Fibroblast of villous mesenchyme (primary cell): ENCODE results near the gene MRGPRE. TPM values are rescaled to one million over a fixed set of nuclear protein-coding genes. Genes with fewer than 3 reads are reported as not detected.

ENCODE experiments used
- DNase-seq: peaks from one replicate; pipeline ENCODE4 v3.0.0-alpha.2; 2010; ENCODE audit warnings: low read depth
- H3K4me3 ChIP-seq: 2 replicates; pipeline ENCODE4 v1.5.1; 2011; ENCODE audit warnings: low read depth, mild to moderate bottlenecking, low read length
- CTCF ChIP-seq: IDR thresholded peaks from 2 replicates; pipeline ENCODE4 v1.5.1; 2012; ENCODE audit warnings: low read depth, mild to moderate bottlenecking, low read length; ENCODE audit not compliant: insufficient read depth
- total RNA-seq: library from RNA; depleted of rRNA; stranded (reverse); fragments of >200 nt; gene quantifications from 2 replicates; pipeline ENCODE4 v1.2.3, GENCODE V29; 2012

Gene MRGPRE
- total RNA-seq, 1 donor, result not detected

- TF ChIP-seq CTCF, result no peak
- no peak overlapping the region for H3K4me3 ChIP-seq
- no peak for DNase-seq
Observed at GRCh38 chr11:3204141-3205015, 27.8 kb downstream of the MRGPRE start.

GRCh38 chr11:3203221-3204043 is 28.8 kb downstream of the MRGPRE start:
- H3K4me3 ChIP-seq, result no peak overlapping the region
- DNase-seq, result no peak
- no peak for TF ChIP-seq CTCF

GRCh38 chr11:3202759-3203158 is 29.5 kb downstream of the MRGPRE start:
- DNase-seq, result no peak
- no peak for TF ChIP-seq CTCF
- no peak overlapping the region for H3K4me3 ChIP-seq

GRCh38 chr11:3202305-3202704 is 29.9 kb downstream of the MRGPRE start:
- H3K4me3 ChIP-seq, result no peak overlapping the region
- no peak for TF ChIP-seq CTCF
- no peak for DNase-seq

GRCh38 chr11:3201677-3202181 is 30.5 kb downstream of the MRGPRE start:
- H3K4me3 ChIP-seq, result no peak overlapping the region
- TF ChIP-seq CTCF, result no peak
- DNase-seq, result no peak

GRCh38 chr11:3201112-3201581 is 31.1 kb downstream of the MRGPRE start:
- DNase-seq, result no peak
- TF ChIP-seq CTCF, result no peak
- no peak overlapping the region for H3K4me3 ChIP-seq
